ENCODE measurements around the gene ALAD. TPM values are rescaled to one million over a fixed set of nuclear protein-coding genes. Genes with fewer than 3 reads are reported as not detected.

The ALAD gene
- total and polyA plus RNA-seq, 2 of the 13 experiments (the other 11 are each of a cell fraction or from before 2014, with no cell fraction given), result 21.8 to 30.1 TPM

- POLR2A ChIA-PET, result interaction anchor here (1.0 to 1.3 kb wide), 2 partner anchors 8 to 14 kb away, joined by 4 read pairs; partner anchors contain the start of gene HDHD3
These were observed 10.7 kb downstream of the ALAD start for GRCh38 chr9:113390192-113390960.

More at GRCh38 chr9:113390192-113390960, 10.7 kb downstream of the ALAD start:
- H2AFZ ChIP-seq (ENCODE audit: low read length), result no peak overlapping the region
- H3K4me3 ChIP-seq (replicated peaks in 1 of 3; ENCODE audit: insufficient read depth in 1 of 3, low read depth in 2 of 3, low read length in 3 of 3), result no peak overlapping the region
- ATAC-seq (no peak), DNase-seq (ENCODE audit: low spot score) (no peak), FAIRE-seq (no peak)
- no peaks in the 10 kb centered on the region for H4K20me1 ChIP-seq (ENCODE audit: insufficient read depth, low read length)
- CTCF ChIA-PET (ENCODE audit: low intra/inter-chr PET ratio, low total read pairs), result no interaction called here
- H3K4me2 ChIP-seq (ENCODE audit: low read depth, low read length), result no peak overlapping the region
- 95% methylated on average over 9 of the region's 17 CpGs for WGBS (ENCODE audit: low lambda C conversion rate)
- peaks cover 4% of the 10 kb centered on the region for H3K79me2 ChIP-seq (ENCODE audit: insufficient read depth, low read length)
- intact Hi-C loops (cut with micrococcal nuclease; ENCODE audit: unreplicated experiment) (no loop called here), in situ Hi-C loops (cut with HindIII; ENCODE audit: extremely low pct_ligation_motif_present, low pct_unique_long_range_greater_than_20kb) (no loop called here)
- H3K9ac ChIP-seq (ENCODE audit: insufficient read depth, low read depth, low read length), result no peak overlapping the region
- peaks cover 15 to 48% of the 10 kb centered on the region in 2 experiments for H3K36me3 ChIP-seq (replicated peaks in 1 of 2; ENCODE audit: control insufficient read depth in 1 of 2, insufficient read depth in 2 of 2, low read length in 2 of 2)
- BruUV-seq (replicated peaks), result no TSS peak
- H3K9me3 ChIP-seq (ENCODE audit: low read length), result no peaks in the 10 kb centered on the region
- no peaks in the 10 kb centered on the region for H3K27me3 ChIP-seq (ENCODE audit: control insufficient read depth in 1 of 2, insufficient read depth in 2 of 2, low read length in 2 of 2)
- H3K27ac ChIP-seq (ENCODE audit: extremely low read length, insufficient read depth, low read length), result no peak overlapping the region
- peaks cover 86% of the 10 kb centered on the region for H3K4me1 ChIP-seq (ENCODE audit: insufficient read depth, low read length)
- TF ChIP-seq ZNF225 (CRISPR knock-in tag; IDR thresholded peaks at IDR 0.05) (no peak), ZNF350 (CRISPR knock-in tag; IDR thresholded peaks at IDR 0.05; ENCODE audit: borderline replicate concordance, low read depth) (no peak), CENPT (CRISPR knock-in tag; IDR thresholded peaks at IDR 0.05; ENCODE audit: low read depth) (no peak), ZNF143 (CRISPR knock-in tag; IDR thresholded peaks at IDR 0.05) (no peak), ZBTB40 (IDR thresholded peaks at IDR 0.05) (no peak), ZBTB40 (CRISPR knock-in tag; IDR thresholded peaks at IDR 0.05) (no peak)
- TF ChIP-seq, protein P1, sequence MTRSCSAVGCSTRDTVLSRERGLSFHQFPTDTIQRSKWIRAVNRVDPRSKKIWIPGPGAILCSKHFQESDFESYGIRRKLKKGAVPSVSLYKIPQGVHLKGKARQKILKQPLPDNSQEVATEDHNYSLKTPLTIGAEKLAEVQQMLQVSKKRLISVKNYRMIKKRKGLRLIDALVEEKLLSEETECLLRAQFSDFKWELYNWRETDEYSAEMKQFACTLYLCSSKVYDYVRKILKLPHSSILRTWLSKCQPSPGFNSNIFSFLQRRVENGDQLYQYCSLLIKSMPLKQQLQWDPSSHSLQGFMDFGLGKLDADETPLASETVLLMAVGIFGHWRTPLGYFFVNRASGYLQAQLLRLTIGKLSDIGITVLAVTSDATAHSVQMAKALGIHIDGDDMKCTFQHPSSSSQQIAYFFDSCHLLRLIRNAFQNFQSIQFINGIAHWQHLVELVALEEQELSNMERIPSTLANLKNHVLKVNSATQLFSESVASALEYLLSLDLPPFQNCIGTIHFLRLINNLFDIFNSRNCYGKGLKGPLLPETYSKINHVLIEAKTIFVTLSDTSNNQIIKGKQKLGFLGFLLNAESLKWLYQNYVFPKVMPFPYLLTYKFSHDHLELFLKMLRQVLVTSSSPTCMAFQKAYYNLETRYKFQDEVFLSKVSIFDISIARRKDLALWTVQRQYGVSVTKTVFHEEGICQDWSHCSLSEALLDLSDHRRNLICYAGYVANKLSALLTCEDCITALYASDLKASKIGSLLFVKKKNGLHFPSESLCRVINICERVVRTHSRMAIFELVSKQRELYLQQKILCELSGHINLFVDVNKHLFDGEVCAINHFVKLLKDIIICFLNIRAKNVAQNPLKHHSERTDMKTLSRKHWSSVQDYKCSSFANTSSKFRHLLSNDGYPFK (CRISPR knock-in tag; IDR thresholded peaks at IDR 0.05; ENCODE audit: borderline replicate concordance), result no peak

Measured in HepG2 (cell line).